Epidermal melanocyte (primary cell): ENCODE data around the gene ITGA1.
"Not testable (repeated sequence)": the region's sequence is repeated elsewhere in the genome, so short reads cannot be mapped to it uniquely, and the experiment has no call there.

ENCODE experiments used
- DNase-seq: peaks from one replicate; pipeline ENCODE4 v3.0.0; 2011; ENCODE audit warnings: low spot score; ENCODE audit not compliant: insufficient read length

Gene ITGA1

DNA sequence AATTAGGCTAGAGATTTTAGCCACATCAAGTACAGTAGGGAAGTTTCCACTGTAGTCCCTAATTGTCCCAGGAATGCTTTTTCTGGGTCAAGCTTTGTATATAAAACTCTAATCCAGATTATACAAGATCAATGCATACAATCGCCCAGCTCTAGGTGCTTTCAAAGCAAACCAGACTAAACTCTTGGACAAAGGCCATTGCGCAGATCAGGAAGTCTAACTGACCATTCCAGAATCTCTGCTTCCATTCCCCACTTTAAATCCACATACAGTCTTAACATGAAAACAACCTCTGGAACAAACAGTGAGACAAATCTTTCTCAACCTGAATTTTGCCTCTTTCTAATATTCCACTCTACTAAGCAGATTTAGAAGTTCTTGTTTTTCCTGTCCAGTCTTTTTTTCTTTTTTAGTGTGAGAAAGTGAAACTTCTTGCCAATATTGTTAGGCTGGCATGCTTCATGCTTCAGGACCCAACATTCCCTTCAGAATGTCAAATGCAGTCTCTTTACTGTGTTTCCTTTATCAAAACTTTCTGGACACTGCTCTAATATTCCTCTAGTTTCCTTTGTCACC, 76.1 kb downstream of the ITGA1 start:
- no peak for DNase-seq

- DNase-seq: peak; percentile 28
Measured at GRCh38 chr5:52864371-52864770, 76.7 kb downstream of the ITGA1 start.

DNA sequence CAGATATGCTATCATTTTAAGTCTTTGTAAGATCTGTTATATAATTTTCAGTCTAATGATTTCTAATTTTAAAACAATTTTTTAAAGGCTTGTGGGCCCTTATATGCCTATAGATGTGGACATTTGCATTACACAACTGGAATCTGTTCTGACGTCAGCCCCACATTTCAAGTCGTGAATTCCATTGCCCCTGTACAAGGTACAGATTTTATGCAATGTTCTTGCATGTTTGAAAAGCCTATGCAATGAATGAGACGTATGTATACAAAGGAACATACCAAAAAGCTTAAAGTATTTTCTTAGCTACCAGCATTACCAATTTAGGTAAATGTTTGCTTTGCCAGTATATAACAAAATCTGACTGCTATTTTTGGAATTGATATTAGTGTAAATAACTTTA, 77.2 kb downstream of the ITGA1 start:
- no peak for DNase-seq

DNA sequence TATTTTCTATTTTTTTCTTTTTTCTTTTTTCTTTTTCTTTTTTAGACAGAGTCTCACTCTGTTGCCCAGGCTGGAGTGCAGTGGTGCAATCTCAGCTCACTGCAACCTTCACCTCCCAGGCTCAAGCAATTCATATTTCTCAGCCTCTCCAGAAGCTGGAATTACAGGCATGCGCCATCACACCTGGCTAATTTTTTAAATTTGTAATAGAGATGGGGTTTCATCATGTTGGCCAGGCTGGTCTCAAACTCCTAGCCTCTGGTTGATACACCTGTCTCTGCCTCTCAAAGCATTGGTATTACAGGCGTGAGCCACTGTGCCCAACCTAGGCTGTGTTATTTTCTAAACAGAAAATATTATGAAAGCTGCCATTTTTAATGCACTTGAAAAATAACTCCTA, 78.3 kb downstream of the ITGA1 start:
- not testable (repeated sequence) for DNase-seq

- no peak for DNase-seq
Measured at GRCh38 chr5:52867809-52868208, 80.1 kb downstream of the ITGA1 start.

DNA sequence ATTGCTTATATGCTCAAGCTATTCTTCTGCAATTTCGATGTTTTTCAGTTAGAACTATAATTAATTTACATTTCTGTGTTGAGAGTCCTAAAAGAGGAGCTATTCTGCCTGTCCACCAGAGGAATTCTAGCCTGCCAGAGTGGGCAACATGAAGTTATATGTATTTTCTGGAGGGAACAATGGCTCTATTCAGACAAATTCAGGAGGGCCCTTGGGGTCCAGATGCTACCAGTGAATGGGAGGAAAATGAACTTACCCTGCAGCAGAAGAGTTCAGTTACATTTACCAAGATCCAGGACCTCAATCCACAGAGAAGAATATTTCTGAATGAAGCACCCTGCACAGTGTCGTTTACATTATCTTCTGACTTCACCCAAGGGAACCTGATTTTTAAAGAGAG, 80.7 kb downstream of the ITGA1 start:
- no peak for DNase-seq

GRCh38 chr5:52869391-52869790, 81.7 kb downstream of the ITGA1 start:
- no peak for DNase-seq

GRCh38 chr5:52870448-52870847, 82.7 kb downstream of the ITGA1 start:
- no peak for DNase-seq

DNA sequence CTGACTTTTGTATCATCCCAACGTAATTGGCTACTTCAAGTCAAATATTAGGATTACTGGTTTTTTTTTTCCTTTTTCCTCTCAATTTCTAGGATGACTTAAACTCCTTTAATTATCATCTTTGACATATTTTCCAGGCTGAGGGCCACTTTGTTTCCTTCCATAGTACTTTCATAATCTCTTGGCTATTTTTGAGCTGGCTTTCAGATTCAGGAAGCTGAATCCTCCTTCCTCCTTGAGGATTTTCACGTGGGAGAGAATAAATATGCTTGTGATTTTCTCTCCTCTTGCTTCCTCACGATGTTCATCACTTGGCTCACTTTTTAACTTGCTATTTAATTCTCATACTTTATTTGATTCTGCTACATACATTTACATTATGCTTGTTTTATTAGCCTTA, 88.1 kb downstream of the ITGA1 start:
- no peak for DNase-seq

GRCh38 chr5:52876456-52876855, 88.7 kb downstream of the ITGA1 start:
- no peak for DNase-seq

DNA sequence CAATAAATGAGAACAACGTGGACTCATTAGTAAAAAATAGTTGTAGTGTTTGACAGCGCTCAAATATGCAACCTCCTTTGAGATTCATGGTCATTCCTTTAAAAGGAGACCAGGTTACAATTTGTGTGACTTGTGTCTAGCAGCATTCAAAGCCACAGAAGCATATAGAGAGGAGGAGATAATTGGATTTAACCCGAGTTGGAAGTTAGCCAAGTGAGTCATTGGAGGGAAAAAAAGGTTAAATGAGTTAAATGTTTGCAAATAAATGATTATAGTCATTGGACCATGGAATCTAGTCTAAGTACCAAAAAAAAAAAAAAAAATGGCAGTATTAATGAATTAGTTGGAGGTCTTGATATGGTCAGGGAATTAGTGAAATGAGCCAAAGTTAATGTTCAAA, 90.9 kb downstream of the ITGA1 start:
- no peak for DNase-seq

GRCh38 chr5:52880541-52880940, 92.8 kb downstream of the ITGA1 start:
- no peak for DNase-seq

GRCh38 chr5:52881468-52881867, 93.8 kb downstream of the ITGA1 start:
- DNase-seq: no peak

GRCh38 chr5:52883110-52883509, 95.4 kb downstream of the ITGA1 start:
- DNase-seq: no peak

GRCh38 chr5:52884453-52884852, 96.7 kb downstream of the ITGA1 start:
- DNase-seq: no peak

DNA sequence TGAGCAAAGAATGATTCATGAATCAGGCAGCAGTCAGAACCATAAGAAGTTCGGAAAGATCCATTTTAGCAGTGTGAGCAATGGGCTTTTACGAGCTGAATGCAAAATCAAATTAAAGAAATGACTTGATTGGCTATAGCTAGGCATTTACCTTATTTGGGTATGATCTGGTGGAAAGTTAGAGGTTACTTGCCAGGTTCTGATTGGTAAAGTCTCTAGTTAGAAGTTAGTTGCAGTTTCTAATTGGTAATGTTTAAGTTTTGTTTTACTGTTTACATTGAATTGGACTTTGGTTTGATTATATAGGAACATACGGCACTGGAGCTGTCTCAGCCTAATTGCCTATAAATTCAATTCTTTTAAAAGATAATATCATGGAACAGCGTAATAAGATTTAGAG, 97.9 kb downstream of the ITGA1 start:
- DNase-seq: no peak

DNA sequence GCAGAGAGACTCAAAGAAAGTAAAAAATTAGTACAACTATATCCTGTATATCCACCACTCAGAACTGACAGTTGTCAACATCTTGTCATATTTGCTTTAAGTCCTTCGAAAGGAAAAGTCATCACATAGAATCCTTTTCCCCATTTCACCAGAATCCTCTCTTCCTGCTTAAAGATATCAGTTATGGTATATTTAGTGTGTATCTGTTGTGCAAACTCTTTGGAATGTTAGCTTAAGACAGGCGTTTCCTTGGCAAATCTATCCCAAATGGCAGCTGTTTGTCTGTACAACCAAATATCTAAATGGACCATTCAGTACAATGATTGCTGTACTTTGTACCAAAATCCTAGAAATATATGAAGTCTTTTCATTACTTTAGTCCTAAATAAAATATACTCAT, 98.5 kb downstream of the ITGA1 start:
- no peak for DNase-seq

GRCh38 chr5:52887066-52887465, 99.3 kb downstream of the ITGA1 start:
- DNase-seq: no peak

DNA sequence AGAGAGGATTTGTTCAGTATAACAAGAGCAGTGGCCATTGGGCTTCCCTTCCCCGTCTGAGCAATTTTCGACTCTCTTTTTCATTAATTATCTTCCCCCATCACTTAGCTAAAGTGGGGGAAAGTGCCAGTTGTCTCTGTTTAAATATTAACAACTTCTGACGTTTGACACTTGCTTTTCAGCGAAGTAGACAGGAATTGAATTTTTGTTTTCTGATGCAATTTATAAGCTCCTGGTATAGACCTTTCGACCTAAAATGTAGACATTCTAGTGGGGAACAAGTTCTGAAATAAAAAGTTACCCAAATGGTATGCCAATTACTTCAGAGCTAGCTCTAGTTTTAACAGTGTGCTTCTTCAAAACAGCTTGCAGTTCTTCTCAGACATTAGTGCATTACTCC, 100.6 kb downstream of the ITGA1 start:
- DNase-seq: no peak

GRCh38 chr5:52892242-52892878, 104.6 kb downstream of the ITGA1 start:
- no peak for DNase-seq

DNA sequence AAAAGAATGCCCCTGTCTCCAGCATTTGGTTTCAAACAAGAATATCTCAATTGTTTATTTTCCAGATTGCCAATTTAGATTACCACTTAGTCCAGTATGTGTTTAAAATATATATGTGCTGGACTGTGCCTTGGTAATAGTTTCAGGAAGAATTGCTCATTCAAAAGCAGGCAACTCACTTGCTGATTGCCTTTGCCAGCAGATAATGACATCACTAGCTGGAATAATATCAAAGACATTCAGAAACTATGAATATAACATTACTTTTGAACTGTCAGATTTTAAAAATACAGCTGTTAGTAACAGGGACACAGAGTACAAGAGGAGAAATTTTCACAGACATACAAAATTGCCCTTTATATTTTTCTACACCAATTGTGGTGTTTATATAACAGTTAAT, 105.4 kb downstream of the ITGA1 start:
- no peak for DNase-seq

DNA sequence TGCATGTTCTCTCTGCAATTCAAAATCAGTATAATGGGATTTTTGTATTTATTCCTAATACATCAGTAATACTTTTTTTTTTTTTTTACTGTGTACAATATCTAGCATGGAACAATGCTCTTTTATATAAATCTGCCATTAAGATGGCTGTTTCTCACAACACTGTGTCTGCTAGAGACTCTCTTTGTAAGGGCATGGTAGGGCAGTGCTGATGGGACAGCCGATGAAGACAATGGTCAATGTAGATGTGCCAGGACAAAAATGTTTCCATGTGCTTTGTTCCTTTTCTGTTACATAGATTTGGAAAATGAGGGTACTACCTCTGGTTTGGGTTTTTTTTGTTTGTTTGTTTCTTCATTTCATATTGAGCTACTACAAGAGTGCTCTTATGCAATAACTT, 106.1 kb downstream of the ITGA1 start:
- no peak for DNase-seq

DNA sequence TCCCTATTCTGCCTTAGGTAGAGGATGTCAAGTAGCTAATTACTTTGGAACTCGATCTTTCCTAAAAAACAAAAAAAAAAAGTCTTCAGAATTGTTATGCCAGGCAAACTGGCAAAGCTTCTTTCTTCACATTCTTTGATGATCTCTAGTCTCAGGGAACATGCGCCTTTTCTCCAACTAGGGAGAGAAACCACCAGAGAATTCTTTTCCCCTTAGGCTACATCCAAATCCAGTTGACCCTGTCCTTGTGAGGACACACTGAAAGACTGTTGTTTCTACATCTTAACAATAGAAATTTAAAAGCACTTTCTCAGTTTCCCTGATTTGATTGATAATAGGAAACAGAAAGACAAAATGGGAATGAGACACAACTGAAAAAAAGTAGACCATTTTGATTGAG, 106.7 kb downstream of the ITGA1 start:
- DNase-seq: no peak

DNA sequence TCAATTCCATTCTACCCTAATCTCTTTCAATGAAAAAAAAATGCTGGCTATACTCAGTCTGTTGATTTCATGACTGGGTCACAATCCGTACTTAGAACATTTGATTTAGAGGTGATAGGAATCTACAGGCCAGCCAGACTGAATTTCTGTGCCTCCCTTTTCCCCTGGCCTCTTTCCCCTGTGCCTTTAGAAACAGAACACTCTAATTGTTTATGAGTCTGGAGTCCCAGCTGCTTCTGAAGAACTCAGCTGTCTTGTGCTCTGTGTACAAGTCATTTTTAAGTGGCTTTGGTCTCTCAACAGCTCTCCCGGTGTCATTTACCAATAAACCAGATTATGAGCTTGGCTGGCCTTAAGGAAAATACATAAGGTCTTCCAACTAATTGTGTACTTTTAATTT, 107.4 kb downstream of the ITGA1 start:
- no peak for DNase-seq
